Neuronal stem cell (in vitro differentiated cells): ENCODE data around the gene RANBP17.
"Not testable (repeated sequence)": the region's sequence is repeated elsewhere in the genome, so short reads cannot be mapped to it uniquely, and the experiment has no call there.

Experiments used
- DNase-seq: peaks from one replicate; pipeline ENCODE4 v3.0.0-alpha.2; 2013; ENCODE audit warnings: low spot score
- H2AFZ ChIP-seq: one replicate; pipeline ENCODE4 v1.6.1; 2013; ENCODE audit warnings: mild to moderate bottlenecking, low read length, inconsistent platforms
- H2AK5ac ChIP-seq: 2 replicates; pipeline ENCODE4 v1.6.1; 2013; ENCODE audit warnings: low read depth, mild to moderate bottlenecking, inconsistent platforms, low read length, moderate library complexity, mixed read lengths
- H2BK120ac ChIP-seq: 2 replicates; pipeline ENCODE4 v1.6.1; 2013; ENCODE audit warnings: low read depth, mild to moderate bottlenecking, inconsistent platforms, low read length, moderate library complexity, mixed read lengths
- H2BK12ac ChIP-seq: one replicate; pipeline ENCODE4 v1.6.1; 2013; ENCODE audit warnings: low read length, inconsistent platforms
- H2BK15ac ChIP-seq: 2 replicates; pipeline ENCODE4 v1.6.1; 2013; ENCODE audit warnings: mild to moderate bottlenecking, low read length, inconsistent platforms, mixed read lengths
- H2BK5ac ChIP-seq: one replicate; pipeline ENCODE4 v1.6.1; 2013; ENCODE audit warnings: inconsistent platforms, mild to moderate bottlenecking, low read length, moderate library complexity
- H3K14ac ChIP-seq: one replicate; pipeline ENCODE4 v1.6.1; 2013; ENCODE audit warnings: low read length, inconsistent platforms
- H3K18ac ChIP-seq: 2 replicates; pipeline ENCODE4 v1.6.1; 2013; ENCODE audit warnings: low read length, inconsistent platforms
- H3K23ac ChIP-seq: 2 replicates; pipeline ENCODE4 v1.6.1; 2013; ENCODE audit warnings: low read depth, mild to moderate bottlenecking, mixed read lengths, low read length, inconsistent platforms; ENCODE audit not compliant: poor library complexity
- H3K27ac ChIP-seq: replicated peaks from 3 replicates; pipeline ENCODE4 v1.5.1; 2013; ENCODE audit warnings: low read length, inconsistent platforms
- H3K27me3 ChIP-seq, 3 experiments: 2 replicates each; pipeline ENCODE4 v1.6.1; 2013; ENCODE audit warnings: low read length in 3 of 3, mild to moderate bottlenecking in 2 of 3, inconsistent platforms in 1 of 3, low read depth in 1 of 3, mixed read lengths in 1 of 3, moderate library complexity in 1 of 3; ENCODE audit not compliant: control insufficient read depth in 3 of 3, insufficient read depth in 3 of 3
- H3K36me3 ChIP-seq, 2 donors: replicated peaks in 1 of 2; 2 replicates each; pipeline ENCODE4 v1.6.1; 2013; ENCODE audit warnings: low read length in 2 of 2; ENCODE audit not compliant: control insufficient read depth in 2 of 2, insufficient read depth in 2 of 2
- H3K4ac ChIP-seq: 2 replicates; pipeline ENCODE4 v1.6.1; 2013; ENCODE audit warnings: inconsistent platforms, mild to moderate bottlenecking, low read length, moderate library complexity
- H3K4me1 ChIP-seq, 2 donors: 1 replicate in 1 of 2; 2 replicates in 1 of 2; pipeline ENCODE4 v1.6.1; 2013; ENCODE audit warnings: low read length in 2 of 2, low read depth in 1 of 2; ENCODE audit not compliant: control insufficient read depth in 2 of 2, insufficient read depth in 1 of 2
- H3K4me2 ChIP-seq: one replicate; pipeline ENCODE4 v1.6.1; 2013; ENCODE audit warnings: mild to moderate bottlenecking, low read length, inconsistent platforms; ENCODE audit not compliant: insufficient read depth, poor library complexity, severe bottlenecking
- H3K4me3 ChIP-seq, 2 donors: 2 replicates each; pipeline ENCODE4 v1.5.1; 2013; ENCODE audit warnings: low read length in 2 of 2, mild to moderate bottlenecking in 2 of 2, inconsistent platforms in 1 of 2, moderate library complexity in 1 of 2
- H3K79me1 ChIP-seq: one replicate; pipeline ENCODE4 v1.6.1; 2013; ENCODE audit warnings: low read depth, mild to moderate bottlenecking, inconsistent platforms, low read length, moderate library complexity
- H3K9ac ChIP-seq: one replicate; pipeline ENCODE4 v1.6.1; 2013; ENCODE audit warnings: mild to moderate bottlenecking, low read depth, low read length, inconsistent platforms; ENCODE audit not compliant: poor library complexity
- H3K9me3 ChIP-seq, 2 donors: replicated peaks in 1 of 2; 2 replicates each; pipeline versions ENCODE3 to v1.6.1; 2013; ENCODE audit warnings: low read length in 2 of 2, mild to moderate bottlenecking in 2 of 2, inconsistent platforms in 1 of 2, low read depth in 1 of 2, mixed read lengths in 1 of 2, moderate library complexity in 1 of 2; ENCODE audit not compliant: control insufficient read depth in 2 of 2, insufficient read depth in 1 of 2
- H4K8ac ChIP-seq: one replicate; pipeline ENCODE4 v1.6.1; 2013; ENCODE audit warnings: low read depth, mild to moderate bottlenecking, inconsistent platforms, low read length, moderate library complexity
- H4K91ac ChIP-seq: one replicate; pipeline ENCODE4 v1.6.1; 2013; ENCODE audit warnings: low read length, low read depth, mild to moderate bottlenecking, inconsistent platforms; ENCODE audit not compliant: poor library complexity
- WGBS, 2 donors: extraction: QIAGEN DNeasy Blood & Tissue Kit; methylation state at CpG; one replicate each; pipeline ENCODE4 v1.1.7; 2013; ENCODE audit warnings: missing lambda C conversion rate in 2 of 2, mixed read lengths in 1 of 2; ENCODE audit not compliant: insufficient read length in 2 of 2, insufficient replicate concordance in 1 of 2; ENCODE audit errors: extremely low coverage in 2 of 2; 5-methylcytosine and 5-hydroxymethylcytosine counted together

Gene RANBP17

GRCh38 chr5:170922331-170922730 is 60.5 kb downstream of the RANBP17 start:
- H2AK5ac ChIP-seq, H3K4ac ChIP-seq, H3K9me3 ChIP-seq, H2BK12ac ChIP-seq, H2BK15ac ChIP-seq, H2BK120ac ChIP-seq, H4K8ac ChIP-seq, H4K91ac ChIP-seq, H2BK5ac ChIP-seq, H3K79me1 ChIP-seq, H3K27me3 ChIP-seq, H3K14ac ChIP-seq, H3K4me1 ChIP-seq, H3K23ac ChIP-seq: not testable (repeated sequence)
- peak; percentile 30 for DNase-seq
- peak overlapping the region; percentile 43 for H3K4me2 ChIP-seq
- peak overlapping the region in 1 of 2 donors; percentile 45 for H3K4me3 ChIP-seq
- peak overlapping the region; percentile 81 for H3K18ac ChIP-seq
- H3K9ac ChIP-seq, result peak overlapping the region; percentile 67
- no CpG with 5 or more reads among the region's 10 CpGs for WGBS, 2 donors
- H3K36me3 ChIP-seq, result peaks cover 1 to 47% of the 10 kb centered on the region in 2 donors
- peak overlapping the region; percentile 90 for H2AFZ ChIP-seq
- peak overlapping the region; percentile 8 for H3K27ac ChIP-seq

- Histone ChIP-seq H2BK5ac (no peak overlapping the region), H4K8ac (no peak overlapping the region), H2AK5ac (no peak overlapping the region), H3K23ac (no peak overlapping the region), H2BK12ac (no peak overlapping the region), H3K36me3 (peaks cover 1 to 48% of the 10 kb centered on the region in 2 donors), H3K27ac (no peak overlapping the region), H3K9me3 (peaks cover 0 to 6% of the 10 kb centered on the region in 2 donors), H2BK15ac (no peak overlapping the region), H4K91ac (no peak overlapping the region), H3K9ac (no peak overlapping the region), H3K79me1 (no peaks in the 10 kb centered on the region), H3K27me3 (no peaks in the 10 kb centered on the region), H3K18ac (no peak overlapping the region), H3K14ac (no peak overlapping the region), H3K4me3 (no peak overlapping the region), H3K4me1 (peaks cover 2 to 6% of the 10 kb centered on the region in 2 donors), H3K4me2 (no peak overlapping the region), H3K4ac (no peak overlapping the region), H2AFZ (no peak overlapping the region), H2BK120ac (no peak overlapping the region)
- WGBS, 2 donors, result no CpG with 5 or more reads among the region's 7 CpGs
- no peak for DNase-seq
These were observed 62.2 kb downstream of the RANBP17 start for GRCh38 chr5:170923910-170924620.

- not testable (repeated sequence) for H2BK15ac ChIP-seq, H3K14ac ChIP-seq, H3K27ac ChIP-seq, DNase-seq, H3K4me3 ChIP-seq, H4K91ac ChIP-seq, H3K4ac ChIP-seq, H3K4me1 ChIP-seq, H2BK120ac ChIP-seq, H2BK12ac ChIP-seq, H2AK5ac ChIP-seq, H3K79me1 ChIP-seq, H4K8ac ChIP-seq, H3K9ac ChIP-seq, H3K4me2 ChIP-seq, H3K23ac ChIP-seq, H2AFZ ChIP-seq, H2BK5ac ChIP-seq, H3K27me3 ChIP-seq, H3K18ac ChIP-seq
- WGBS, 2 donors, result no CpG with 5 or more reads among the region's 18 CpGs
- Histone ChIP-seq H3K9me3 (peaks cover 0 to 16% of the 10 kb centered on the region in 2 donors), H3K36me3 (peaks cover 0 to 15% of the 10 kb centered on the region in 2 donors)
These were observed 73.9 kb downstream of the RANBP17 start for GRCh38 chr5:170935534-170936218.

- Histone ChIP-seq H2AFZ (no peak overlapping the region), H3K14ac (no peak overlapping the region), H2BK5ac (no peak overlapping the region), H3K4me2 (no peak overlapping the region), H3K27me3 (no peaks in the 10 kb centered on the region), H3K23ac (no peak overlapping the region), H4K8ac (no peak overlapping the region), H3K18ac (no peak overlapping the region), H3K9ac (no peak overlapping the region), H2BK15ac (no peak overlapping the region), H3K9me3 (peaks cover 0 to 16% of the 10 kb centered on the region in 2 donors), H2BK12ac (no peak overlapping the region), H3K79me1 (no peaks in the 10 kb centered on the region), H3K4ac (no peak overlapping the region), H3K4me1 (no peaks in the 10 kb centered on the region), H3K27ac (no peak overlapping the region), H3K4me3 (no peak overlapping the region), H3K36me3 (peaks cover 0 to 15% of the 10 kb centered on the region in 2 donors), H2BK120ac (no peak overlapping the region), H4K91ac (no peak overlapping the region), H2AK5ac (no peak overlapping the region)
- no peak for DNase-seq
These were observed 75.3 kb downstream of the RANBP17 start for GRCh38 chr5:170937072-170937471.
